ENCODE results near the gene MRPS24.

DNA sequence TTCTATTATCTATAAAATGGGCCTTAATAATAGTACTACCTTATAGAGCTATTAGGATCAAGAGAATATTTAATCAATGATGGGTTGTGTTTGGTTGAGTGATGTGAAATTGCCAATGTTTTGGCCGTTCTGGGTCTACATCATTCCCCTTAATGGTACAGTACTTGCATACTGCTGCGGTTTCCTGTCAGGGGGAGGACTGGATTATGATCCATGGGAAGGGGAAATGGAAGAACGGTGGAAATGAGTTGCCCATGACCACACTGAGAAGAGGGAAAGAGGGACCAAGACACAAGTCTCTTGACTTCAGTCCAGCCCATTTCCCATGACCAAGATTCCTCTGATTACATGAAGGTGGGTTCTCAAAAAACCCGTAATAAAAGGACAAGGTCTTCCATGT lies 999 bp upstream of the MRPS24 start:
- TF ChIP-seq TAF1 (IDR thresholded peaks at IDR 0.05; ENCODE audit: low read depth, low read length) (no peak), POLR2A (IDR thresholded peaks at IDR 0.05; ENCODE audit: low read depth, low read length) (no peak)
